ENCODE measurements around the gene SNED1.

Gene SNED1

GRCh38 chr2:241108271-241109209, 110.1 kb downstream of the SNED1 start:
- DNase-seq (ENCODE audit: low read depth in 3 of 3), result no peak

GRCh38 chr2:241109210-241110088, 111.0 kb downstream of the SNED1 start:
- DNase-seq (ENCODE audit: low read depth in 3 of 3), result peak in 1 of 3 experiments; percentile 37

- DNase-seq (ENCODE audit: low read depth in 3 of 3), result no peak
Observed at GRCh38 chr2:241110089-241110606, 111.7 kb downstream of the SNED1 start.

GRCh38 chr2:241110607-241111439, 112.4 kb downstream of the SNED1 start:
- no peak for DNase-seq (ENCODE audit: low read depth in 3 of 3)

- no peak for DNase-seq (ENCODE audit: low read depth in 3 of 3)
Observed at GRCh38 chr2:241111440-241111805, 113.0 kb downstream of the SNED1 start.

GRCh38 chr2:241112046-241112445, 113.6 kb downstream of the SNED1 start:
- DNase-seq (ENCODE audit: low read depth in 3 of 3), result no peak

- DNase-seq (ENCODE audit: low read depth in 3 of 3), result peak in 1 of 3 experiments; percentile 43
Observed at GRCh38 chr2:241112592-241112991, 114.2 kb downstream of the SNED1 start.

GRCh38 chr2:241114836-241115235, 116.4 kb downstream of the SNED1 start:
- DNase-seq (ENCODE audit: low read depth in 3 of 3), result no peak

GRCh38 chr2:241115361-241115760, 116.9 kb downstream of the SNED1 start:
- no peak for DNase-seq (ENCODE audit: low read depth in 3 of 3)

GRCh38 chr2:241116606-241117560, 118.5 kb downstream of the SNED1 start:
- DNase-seq (ENCODE audit: low read depth in 3 of 3), result no peak

GRCh38 chr2:241118737-241119505, 120.5 kb downstream of the SNED1 start:
- no peak for DNase-seq (ENCODE audit: low read depth in 3 of 3)

GRCh38 chr2:241120440-241120839, 122.0 kb downstream of the SNED1 start:
- no peak for DNase-seq (ENCODE audit: low read depth in 3 of 3)

GRCh38 chr2:241121008-241121407, 122.6 kb downstream of the SNED1 start:
- DNase-seq (ENCODE audit: low read depth in 3 of 3), result no peak

GRCh38 chr2:241122376-241123002, 124.1 kb downstream of the SNED1 start:
- DNase-seq (ENCODE audit: low read depth in 3 of 3), result no peak

GRCh38 chr2:241123816-241124536, 125.6 kb downstream of the SNED1 start:
- peak in 1 of 3 experiments; percentile 41 for DNase-seq (ENCODE audit: low read depth in 3 of 3)

GRCh38 chr2:241125626-241126025, 127.2 kb downstream of the SNED1 start:
- DNase-seq (ENCODE audit: low read depth in 3 of 3), result no peak

GRCh38 chr2:241126201-241126611, 127.8 kb downstream of the SNED1 start:
- DNase-seq (ENCODE audit: low read depth in 3 of 3), result no peak

- no peak for DNase-seq (ENCODE audit: low read depth in 3 of 3)
Observed at GRCh38 chr2:241126771-241127202, 128.4 kb downstream of the SNED1 start.

Data from stimulated activated CD4-positive, alpha-beta T cell treated with anti-CD3 and anti-CD28 coated beads, TNF-alpha, amount 100 ng/mL, for 24 hours (primary cell).